Breast epithelium (tissue), 4 donors: ENCODE measurements around the gene ATP12A. TPM values are rescaled to one million over a fixed set of nuclear protein-coding genes. Genes with fewer than 3 reads are reported as not detected.

Experiments used
- DNase-seq, 2 donors: peaks; one replicate each; pipeline ENCODE4 v3.0.0-alpha.2; 2019; ENCODE audit warnings: low spot score in 2 of 2
- H3K27ac ChIP-seq, 2 donors: fragments of 200-600 bp; sonication (generic) in 1 of 2; one replicate each; pipeline ENCODE4 v1.5.1; 2016 to 2019; ENCODE audit warnings: mild to moderate bottlenecking in 1 of 2
- H3K27me3 ChIP-seq, 2 donors: fragments of 200-600 bp; sonication (generic) in 1 of 2; one replicate each; pipeline versions ENCODE4 v1.5.1 to v1.6.0; 2017 to 2019; ENCODE audit warnings: control low read depth in 1 of 2, mild to moderate bottlenecking in 1 of 2
- H3K36me3 ChIP-seq: fragments of 200-600 bp; one replicate; pipeline ENCODE4 v1.5.1; 2019
- H3K4me1 ChIP-seq, 2 donors: fragments of 200-600 bp; sonication (generic); one replicate each; pipeline ENCODE4 v1.5.1; 2016 to 2019; ENCODE audit warnings: control low read depth in 1 of 2
- H3K4me3 ChIP-seq, 3 donors: fragments of 200-600 bp; sonication (generic); 1 replicate in 2 of 3; 2 replicates in 1 of 3; pipeline ENCODE4 v1.5.1; 2016 to 2019; ENCODE audit warnings: mild to moderate bottlenecking in 3 of 3, moderate library complexity in 2 of 3
- H3K9me3 ChIP-seq, 2 donors: fragments of 200-600 bp; sonication (generic) in 1 of 2; one replicate each; pipeline ENCODE4 v1.5.1; 2016 to 2019; ENCODE audit warnings: control low read depth in 1 of 2
- POLR2A ChIP-seq: fragments of 450-650 bp; IDR thresholded peaks from one replicate; pipeline ENCODE4 v1.6.1; 2016; ENCODE audit warnings: antibody characterized with exemption, mild to moderate bottlenecking, moderate library complexity
- POLR2AphosphoS5 ChIP-seq, 3 donors: sonication (generic); formaldehyde crosslinking; IDR thresholded peaks; one replicate each; pipeline ENCODE4 v1.6.1; 2017; ENCODE audit warnings: antibody characterized with exemption in 3 of 3
- intact Hi-C: fragments of 100-400 bp; cut with DNase I; formaldehyde crosslinking; loops from one replicate; pipeline ENCODE4 v1.15.1; 2023; ENCODE audit warnings: low total_unique reads
- total RNA-seq, 3 donors: library from RNA; depleted of rRNA; stranded (reverse); fragments of >200 nt; gene quantifications; one replicate each; pipeline ENCODE4 v1.1.0, GENCODE V29; 2016
- TF ChIP-seq, protein P1 (sequence below), 3 donors: fragments of 450-650 bp; IDR thresholded peaks; one replicate each; pipeline ENCODE4 v1.5.1; 2016 to 2017; ENCODE audit warnings: antibody characterized with exemption in 3 of 3, mild to moderate bottlenecking in 3 of 3, moderate library complexity in 3 of 3

Gene ATP12A
- not detected for total RNA-seq

DNA sequence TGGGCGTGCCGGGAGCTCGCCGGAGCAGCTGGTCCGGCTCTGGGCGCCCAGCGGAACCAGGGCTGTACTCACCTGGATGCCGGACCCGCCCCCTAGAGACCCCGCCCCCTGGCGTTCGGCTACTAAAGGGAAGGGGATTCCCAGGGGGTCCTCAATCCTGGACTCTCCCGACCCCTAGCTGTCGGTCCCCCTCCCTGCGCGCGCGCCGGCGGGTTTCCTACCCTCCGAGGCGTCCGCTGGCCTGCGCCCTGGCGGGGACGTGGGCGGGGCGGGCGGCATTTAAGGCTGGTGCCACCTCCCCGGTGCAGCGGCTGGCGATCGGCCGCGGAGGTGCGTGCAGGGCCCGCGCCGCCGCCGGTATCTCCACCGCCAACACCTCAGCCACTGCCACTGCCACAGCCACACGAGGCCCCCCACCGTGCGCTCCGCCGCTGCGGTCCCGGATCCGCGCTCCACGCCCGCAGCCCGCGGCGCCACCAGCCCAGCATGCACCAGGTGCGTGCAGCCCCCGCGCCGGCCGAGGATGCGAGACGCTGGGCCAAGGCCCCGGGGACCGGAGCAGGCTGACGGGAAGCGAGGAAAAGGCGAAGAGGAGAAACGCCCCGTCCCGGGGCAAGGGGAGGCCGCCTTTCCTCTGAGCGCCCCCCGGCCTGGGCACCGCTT lies at the start of gene ATP12A:
Gene ATP12A (plus strand): TSS at position 151 of the 663 bp plus-strand sequence. CDS start 336 bp downstream, at position 487.
- TF ChIP-seq, protein P1, sequence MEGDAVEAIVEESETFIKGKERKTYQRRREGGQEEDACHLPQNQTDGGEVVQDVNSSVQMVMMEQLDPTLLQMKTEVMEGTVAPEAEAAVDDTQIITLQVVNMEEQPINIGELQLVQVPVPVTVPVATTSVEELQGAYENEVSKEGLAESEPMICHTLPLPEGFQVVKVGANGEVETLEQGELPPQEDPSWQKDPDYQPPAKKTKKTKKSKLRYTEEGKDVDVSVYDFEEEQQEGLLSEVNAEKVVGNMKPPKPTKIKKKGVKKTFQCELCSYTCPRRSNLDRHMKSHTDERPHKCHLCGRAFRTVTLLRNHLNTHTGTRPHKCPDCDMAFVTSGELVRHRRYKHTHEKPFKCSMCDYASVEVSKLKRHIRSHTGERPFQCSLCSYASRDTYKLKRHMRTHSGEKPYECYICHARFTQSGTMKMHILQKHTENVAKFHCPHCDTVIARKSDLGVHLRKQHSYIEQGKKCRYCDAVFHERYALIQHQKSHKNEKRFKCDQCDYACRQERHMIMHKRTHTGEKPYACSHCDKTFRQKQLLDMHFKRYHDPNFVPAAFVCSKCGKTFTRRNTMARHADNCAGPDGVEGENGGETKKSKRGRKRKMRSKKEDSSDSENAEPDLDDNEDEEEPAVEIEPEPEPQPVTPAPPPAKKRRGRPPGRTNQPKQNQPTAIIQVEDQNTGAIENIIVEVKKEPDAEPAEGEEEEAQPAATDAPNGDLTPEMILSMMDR (IDR thresholded peaks at IDR 0.05): no peak
- no peak for TF ChIP-seq POLR2A
- TF ChIP-seq POLR2AphosphoS5 (IDR thresholded peaks at IDR 0.05): no peak
- peak within 1 kb of the TSS in 2 of 3 donors; percentile 55 to 66 for H3K4me3 ChIP-seq
- H3K9me3 ChIP-seq: no peaks in the 10 kb centered on the region
- H3K27ac ChIP-seq: no peak within 1 kb of the TSS
- peaks cover 0 to 16% of the 10 kb centered on the region in 2 donors for H3K27me3 ChIP-seq
- no peak for DNase-seq
- H3K36me3 ChIP-seq: no peaks in the 10 kb centered on the region
- H3K4me1 ChIP-seq: peaks cover 0 to 3% of the 10 kb centered on the region in 2 donors
- intact Hi-C loops: loop anchor here (2.0 kb wide), 1 partner anchor 28 kb away; no protein-coding TSS in a partner anchor

DNA sequence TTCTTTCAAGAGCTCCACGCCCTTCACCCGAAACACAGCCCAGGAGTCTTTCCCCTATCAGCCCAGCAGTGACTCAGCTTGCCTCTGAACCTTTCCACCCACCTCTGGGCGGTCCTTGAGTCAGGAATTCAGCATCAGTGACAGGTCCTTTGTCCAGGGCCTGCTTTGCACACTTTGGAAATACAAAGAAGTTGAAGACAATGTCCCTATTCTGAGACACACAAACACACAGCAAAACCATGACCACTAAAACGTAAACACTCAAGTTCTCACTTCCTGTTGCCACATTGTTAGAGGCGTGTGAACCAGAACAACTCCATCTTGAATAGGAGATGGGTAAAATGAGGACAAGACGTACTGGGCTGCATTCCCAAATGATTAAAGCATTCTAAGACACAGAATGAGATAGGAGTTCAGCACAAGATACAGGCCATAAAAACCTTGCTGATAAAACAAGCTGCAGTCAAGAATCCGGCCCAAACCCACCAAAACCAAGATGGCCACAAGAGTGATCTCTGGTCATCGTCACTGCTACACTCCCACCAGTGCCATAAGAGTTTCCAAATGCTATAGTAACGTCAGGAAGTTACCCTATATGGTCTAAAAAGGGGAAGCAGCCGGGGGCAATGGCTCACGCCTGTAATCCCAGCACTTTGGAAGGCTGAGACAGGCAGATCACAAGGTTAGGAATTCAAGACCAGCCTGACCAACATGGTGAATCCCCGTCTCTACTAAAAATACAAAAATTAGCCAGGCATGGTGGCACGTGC lies 49.2 kb upstream of the ATP12A start:
- H3K9me3 ChIP-seq: no peaks in the 10 kb centered on the region
- no peak for DNase-seq
- no peaks in the 10 kb centered on the region for H3K36me3 ChIP-seq
- TF ChIP-seq POLR2AphosphoS5 (IDR thresholded peaks at IDR 0.05) (no peak), POLR2A (no peak)
- TF ChIP-seq, protein P1 (IDR thresholded peaks at IDR 0.05): no peak
- H3K4me3 ChIP-seq: no peak overlapping the region
- H3K4me1 ChIP-seq: no peaks in the 10 kb centered on the region
- H3K27ac ChIP-seq: no peak overlapping the region
- no peaks in the 10 kb centered on the region for H3K27me3 ChIP-seq
- intact Hi-C loops: loop anchor here (5.0 kb wide), 1 partner anchor 339 kb away; no protein-coding TSS in a partner anchor

DNA sequence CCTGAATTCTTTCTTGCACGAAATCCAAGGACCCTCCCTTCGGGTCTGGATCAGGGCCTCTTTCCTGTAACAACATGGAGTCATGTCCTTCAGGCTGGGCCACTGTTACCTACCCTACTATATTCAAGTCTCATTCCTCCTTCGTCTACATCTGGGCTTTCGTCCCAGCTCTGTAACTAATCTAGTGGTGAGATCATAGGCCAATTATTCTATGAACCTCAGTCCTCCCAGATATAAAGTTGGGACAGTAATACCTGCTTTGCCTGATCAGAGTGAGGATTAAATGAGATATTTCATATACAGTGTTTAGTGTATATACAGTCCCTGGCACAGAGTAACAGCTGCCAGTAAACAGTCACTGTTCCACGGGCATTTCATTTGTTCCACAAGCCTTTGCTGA lies 48.3 kb upstream of the ATP12A start:
- Histone ChIP-seq H3K4me1 (no peaks in the 10 kb centered on the region), H3K4me3 (no peak overlapping the region), H3K36me3 (no peaks in the 10 kb centered on the region), H3K9me3 (no peaks in the 10 kb centered on the region), H3K27me3 (no peaks in the 10 kb centered on the region), H3K27ac (no peak overlapping the region)
- no peak for TF ChIP-seq POLR2AphosphoS5 (IDR thresholded peaks at IDR 0.05)
- TF ChIP-seq POLR2A: no peak
- TF ChIP-seq, protein P1 (IDR thresholded peaks at IDR 0.05): no peak
- DNase-seq: no peak
- intact Hi-C loops: loop anchor here (5.0 kb wide), 1 partner anchor 340 kb away; no protein-coding TSS in a partner anchor

DNA sequence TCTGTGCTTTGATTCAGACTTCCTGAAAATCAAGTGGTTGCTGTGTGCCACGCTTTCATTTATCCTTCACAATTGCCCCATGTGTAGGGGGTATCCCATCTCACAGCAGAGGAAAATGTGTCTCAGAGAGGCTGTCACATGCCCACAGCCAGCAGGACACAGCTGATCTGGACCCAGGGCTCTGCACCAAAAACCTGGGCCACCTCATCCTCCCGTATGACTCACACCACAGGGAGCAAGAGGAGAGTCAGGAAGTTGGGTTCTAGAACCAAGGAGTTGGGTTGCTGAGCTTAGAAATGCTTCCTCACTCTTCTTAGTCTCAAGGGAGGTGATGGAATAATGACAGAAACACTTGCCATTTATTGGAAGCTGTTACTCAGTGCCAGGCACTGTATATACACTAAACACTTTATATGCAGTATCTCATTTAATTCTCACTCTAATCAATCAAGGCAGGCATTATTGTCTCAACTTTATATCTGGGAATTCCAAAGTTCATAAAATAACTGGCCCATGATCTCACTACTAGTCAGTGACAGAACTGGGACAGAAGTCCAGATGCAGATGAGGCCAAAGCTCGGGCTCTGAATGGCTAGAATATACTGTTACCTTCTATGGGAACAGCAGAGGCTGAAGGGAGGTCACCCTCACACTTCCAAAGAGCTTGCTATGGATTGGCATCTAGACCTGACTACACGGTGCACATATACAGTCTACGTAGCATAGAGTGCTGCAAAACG lies 47.7 kb upstream of the ATP12A start:
- TF ChIP-seq POLR2A (no peak), POLR2AphosphoS5 (IDR thresholded peaks at IDR 0.05) (no peak)
- TF ChIP-seq, protein P1 (IDR thresholded peaks at IDR 0.05): no peak
- intact Hi-C loops: loop anchor here (5.0 kb wide), 1 partner anchor 340 kb away; no protein-coding TSS in a partner anchor

More for the DNA sequence above, 47.7 kb upstream of the ATP12A start:
- DNase-seq: no peak
- H3K9me3 ChIP-seq: no peaks in the 10 kb centered on the region
- no peaks in the 10 kb centered on the region for H3K27me3 ChIP-seq
- H3K4me1 ChIP-seq: no peaks in the 10 kb centered on the region
- H3K36me3 ChIP-seq: no peaks in the 10 kb centered on the region
- H3K27ac ChIP-seq: no peak overlapping the region
- H3K4me3 ChIP-seq: no peak overlapping the region
